GM19099 (cell line): Measurements from ENCODE around the gene CIC.

Source experiments
- POLR2A ChIP-seq: IDR thresholded peaks from 3 replicates; pipeline ENCODE4 v1.6.1; 2011; ENCODE audit warnings: low read depth; ENCODE audit not compliant: insufficient read length; ENCODE audit errors: extremely low read depth

CIC gene

DNA sequence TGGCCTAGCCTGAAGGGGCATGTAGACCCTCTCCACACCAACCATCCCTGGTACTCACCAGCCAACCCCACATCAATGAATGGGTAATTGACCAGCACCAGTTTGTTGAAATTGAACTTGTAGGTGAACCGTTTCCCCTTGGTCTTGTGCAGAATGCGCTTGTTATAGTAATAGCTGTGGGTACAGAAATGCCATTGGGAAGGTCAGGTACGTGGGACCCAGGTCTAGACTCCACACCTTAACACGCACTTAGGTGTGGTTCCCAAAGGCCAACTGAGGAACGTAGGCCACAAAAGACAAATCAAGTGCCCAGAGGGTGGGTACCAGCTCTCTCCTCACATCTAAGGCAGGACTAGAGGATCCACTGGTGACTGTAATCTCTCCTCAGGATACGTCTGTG lies 19.3 kb upstream of the CIC start:
- TF ChIP-seq POLR2A, result no peak

DNA sequence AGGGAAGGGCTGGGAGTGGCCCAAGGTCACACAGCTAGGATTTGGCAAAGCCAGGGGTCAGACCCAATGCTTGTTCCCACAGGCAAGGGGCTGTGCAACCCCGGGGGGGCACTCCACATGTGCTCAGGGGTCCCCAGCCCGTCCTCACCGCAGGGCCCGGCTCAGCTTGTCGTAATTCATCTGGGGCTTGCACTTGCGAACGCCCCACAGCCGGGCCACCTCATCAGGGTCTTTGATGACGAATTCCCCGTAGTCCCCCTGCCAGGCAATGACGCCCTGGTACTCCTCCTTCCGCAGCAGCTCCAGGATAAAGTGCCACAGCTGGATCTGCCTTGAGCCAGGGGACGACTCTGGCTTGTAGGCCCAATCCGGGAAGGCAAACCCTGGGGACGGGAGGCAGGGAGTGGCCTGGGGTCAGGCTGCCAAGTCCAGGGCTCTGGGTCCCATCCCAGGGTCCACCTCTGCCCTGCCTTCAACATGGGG lies 18.8 kb upstream of the CIC start:
- TF ChIP-seq POLR2A, result no peak

DNA sequence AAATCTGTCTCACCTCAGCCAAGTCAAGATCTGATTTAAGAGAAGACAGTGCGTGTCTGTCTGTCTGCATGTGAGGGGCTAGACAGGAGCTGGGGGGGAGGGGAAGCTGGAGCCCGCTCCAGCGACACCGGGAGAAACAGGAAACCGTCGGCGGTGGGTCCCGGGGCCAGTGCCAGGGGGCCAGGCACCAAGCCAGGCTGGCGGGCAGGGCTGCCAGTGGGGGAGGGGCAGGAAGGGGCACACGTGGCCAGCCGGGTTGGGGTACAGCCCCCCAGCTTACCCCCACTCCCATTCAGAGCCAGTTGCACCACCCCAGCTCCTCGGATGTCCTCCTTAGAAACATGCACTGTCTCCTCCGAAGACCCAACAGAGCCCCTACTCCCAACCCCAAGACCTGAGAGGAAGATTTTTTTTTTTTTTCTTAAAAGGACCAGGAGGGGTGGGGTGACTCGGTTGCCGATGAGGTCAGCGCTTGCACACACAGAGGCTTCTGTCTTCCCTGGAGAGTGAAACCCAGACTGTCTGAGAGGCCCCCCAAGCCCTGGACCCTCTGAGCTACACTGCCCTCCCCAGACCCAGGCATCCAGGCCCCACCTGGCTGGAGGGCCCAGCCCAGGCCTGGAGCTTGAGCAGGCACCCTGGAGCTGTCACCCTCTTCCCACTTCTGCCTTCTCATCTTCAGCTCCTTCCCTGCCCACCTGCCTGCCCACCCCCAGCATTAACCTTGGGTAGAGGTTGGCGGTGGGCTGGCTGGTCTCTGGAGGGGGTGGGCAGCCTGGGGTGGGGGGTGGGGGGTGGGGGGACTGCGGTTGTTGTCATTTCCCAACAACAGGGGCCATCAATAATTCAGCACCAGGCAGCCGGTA lies 18.2 kb upstream of the CIC start:
- no peak for TF ChIP-seq POLR2A

DNA sequence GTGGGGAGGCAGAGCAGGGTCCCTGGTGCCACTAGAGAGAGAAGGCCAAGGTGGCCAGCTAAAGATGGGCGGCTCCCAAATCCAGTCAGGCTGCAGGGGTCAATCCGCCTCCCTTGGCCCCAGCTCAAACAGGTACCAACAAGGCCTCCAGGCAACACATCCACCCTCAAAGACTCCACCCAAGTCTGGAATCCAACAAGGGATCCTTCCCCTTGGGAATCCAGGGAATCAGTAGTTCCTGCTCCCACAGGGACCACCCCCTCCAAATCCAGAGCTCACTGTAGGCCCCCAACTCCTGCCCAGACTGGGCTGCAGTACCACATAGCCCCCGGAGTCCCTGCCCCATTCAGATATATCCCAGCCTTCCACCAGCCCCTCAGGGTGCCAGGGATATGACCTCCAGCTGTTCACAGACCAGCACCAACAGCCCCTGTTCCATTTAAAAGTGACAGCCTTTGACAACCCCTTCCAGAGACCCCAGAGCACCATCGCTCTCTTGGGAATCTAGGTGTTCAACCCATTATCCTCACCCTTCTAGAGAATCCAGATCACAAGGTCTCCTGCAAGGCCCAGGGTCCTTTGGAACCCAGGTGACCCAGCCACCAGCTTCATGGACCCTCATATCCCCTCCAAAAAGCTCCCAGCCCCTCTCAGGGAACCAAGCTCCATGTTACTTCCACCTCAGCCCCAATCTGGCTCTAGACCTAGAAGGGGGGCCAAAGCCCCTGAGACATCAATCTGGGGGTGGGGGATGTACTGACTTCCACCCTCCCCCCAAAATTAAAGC lies 17.3 kb upstream of the CIC start:
- no peak for TF ChIP-seq POLR2A

DNA sequence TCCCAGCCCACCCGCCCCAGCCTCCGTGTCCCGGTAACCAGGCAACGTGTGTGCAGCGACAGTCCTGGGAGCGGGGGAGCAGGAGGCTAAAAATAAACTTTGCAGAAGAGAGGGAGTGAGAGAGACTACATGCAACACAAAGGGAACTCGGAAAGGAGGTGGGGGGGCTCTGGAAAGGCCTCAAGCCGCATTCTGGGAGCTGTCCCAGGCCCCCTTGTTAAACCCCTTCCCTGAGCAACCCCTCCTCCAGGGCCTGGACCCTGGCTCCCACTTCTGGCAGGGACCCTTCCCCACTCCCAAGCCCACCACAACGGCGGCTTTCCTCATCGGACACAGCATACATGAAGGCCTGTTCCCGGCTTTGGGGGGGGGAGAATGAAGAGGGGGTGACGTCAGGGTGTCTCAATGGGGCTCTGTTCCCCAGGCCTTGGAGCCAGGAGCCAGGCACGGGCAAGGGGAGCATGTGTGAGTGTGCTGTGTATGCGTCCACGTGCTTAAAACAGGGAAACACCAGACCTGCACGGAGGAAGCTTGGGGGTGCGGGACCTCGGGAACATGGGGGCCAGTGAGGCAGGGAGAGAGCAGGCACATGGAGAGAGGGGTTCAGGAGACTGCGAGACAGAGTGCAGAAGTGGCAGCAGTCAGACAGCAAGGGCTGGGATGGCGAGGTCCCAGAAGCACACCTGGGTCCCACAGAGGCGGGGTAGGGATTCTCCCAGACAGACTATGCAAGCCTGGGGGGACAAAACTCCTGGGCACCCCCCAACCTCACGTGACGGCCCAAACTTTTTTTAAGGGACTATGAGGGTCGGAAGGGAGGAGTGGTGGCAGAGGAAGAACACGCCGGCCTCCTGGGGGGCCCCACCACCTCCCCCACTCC lies 16.4 kb upstream of the CIC start:
- TF ChIP-seq POLR2A, result no peak

DNA sequence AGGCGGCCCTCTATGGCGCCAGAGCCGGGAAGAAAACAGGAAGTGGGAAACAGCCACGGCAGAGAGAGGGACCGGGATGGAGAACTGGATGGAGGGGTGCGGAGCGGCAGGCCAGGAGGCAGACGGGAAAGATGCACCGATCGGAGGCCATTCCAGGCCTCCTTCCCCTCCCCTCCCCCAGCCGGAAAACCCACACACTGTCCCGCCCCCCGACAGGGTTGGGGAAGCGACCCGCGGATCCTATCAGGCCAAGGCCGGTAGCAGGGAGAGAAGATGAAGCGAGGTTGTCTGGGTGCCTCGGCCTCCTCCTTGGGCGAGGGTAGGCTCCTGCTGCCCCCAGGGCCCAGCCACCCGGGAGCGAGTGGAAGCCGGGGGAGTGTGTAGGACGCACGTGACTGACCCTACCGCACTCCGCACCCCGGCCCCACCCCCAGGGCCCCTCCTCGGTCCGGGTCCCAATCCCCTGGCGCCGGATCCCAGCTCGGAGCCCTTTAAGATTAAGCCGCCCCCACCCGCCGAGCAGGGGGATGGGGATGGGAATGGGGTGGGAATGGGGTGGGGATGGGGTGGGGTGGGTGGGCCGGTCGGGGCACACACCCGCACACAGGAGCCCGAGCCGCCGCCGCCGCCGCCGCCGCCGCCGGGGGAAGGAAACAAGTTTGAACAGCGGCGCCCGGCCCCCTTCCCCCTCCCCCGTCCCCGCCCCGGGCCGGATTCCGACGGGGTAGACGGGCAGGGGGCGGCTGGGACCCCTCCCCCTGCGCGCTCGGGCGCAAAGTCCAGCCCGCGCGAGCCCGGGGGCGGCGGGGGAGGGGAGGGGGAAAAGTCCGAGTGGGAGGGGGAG lies 15.6 kb upstream of the CIC start:
- peak; percentile 46 for TF ChIP-seq POLR2A

DNA sequence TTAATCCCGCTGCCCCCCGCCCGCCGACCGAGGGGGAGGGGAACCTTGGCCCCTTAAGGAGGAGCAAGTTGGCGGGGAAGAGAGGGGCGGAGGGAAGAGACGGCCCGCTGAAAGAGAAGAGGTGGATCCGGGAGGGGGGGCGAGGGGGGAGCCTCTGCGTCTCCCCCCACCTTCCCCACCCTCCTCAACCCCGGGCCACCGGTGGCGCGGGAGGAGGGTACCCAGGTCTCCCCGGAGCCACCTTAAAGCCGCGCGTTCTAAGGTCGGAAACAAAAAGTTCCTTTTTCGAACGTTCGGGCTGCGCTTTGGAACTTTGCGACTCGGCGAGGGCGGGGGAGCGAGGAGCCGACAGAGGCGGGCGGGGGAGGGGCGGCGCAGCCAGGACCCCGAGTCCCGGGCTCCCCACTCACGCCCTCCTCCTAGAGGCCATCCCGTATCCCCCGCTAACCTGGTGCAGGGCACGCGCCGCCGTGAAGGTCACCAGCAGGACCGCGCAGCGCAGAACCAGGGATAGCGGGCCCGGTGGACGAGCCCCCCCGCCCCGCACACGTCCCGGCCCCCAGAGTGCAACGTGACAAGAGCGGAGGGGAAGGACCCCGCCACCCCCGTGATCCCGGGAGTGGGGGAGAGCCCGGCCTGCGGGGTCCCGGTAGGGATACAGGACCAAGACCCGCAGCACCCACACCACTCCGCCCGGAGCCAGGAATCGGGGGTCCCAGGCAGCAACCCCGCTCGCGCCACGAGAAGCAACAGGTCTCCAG lies 14.8 kb upstream of the CIC start:
- no peak for TF ChIP-seq POLR2A

DNA sequence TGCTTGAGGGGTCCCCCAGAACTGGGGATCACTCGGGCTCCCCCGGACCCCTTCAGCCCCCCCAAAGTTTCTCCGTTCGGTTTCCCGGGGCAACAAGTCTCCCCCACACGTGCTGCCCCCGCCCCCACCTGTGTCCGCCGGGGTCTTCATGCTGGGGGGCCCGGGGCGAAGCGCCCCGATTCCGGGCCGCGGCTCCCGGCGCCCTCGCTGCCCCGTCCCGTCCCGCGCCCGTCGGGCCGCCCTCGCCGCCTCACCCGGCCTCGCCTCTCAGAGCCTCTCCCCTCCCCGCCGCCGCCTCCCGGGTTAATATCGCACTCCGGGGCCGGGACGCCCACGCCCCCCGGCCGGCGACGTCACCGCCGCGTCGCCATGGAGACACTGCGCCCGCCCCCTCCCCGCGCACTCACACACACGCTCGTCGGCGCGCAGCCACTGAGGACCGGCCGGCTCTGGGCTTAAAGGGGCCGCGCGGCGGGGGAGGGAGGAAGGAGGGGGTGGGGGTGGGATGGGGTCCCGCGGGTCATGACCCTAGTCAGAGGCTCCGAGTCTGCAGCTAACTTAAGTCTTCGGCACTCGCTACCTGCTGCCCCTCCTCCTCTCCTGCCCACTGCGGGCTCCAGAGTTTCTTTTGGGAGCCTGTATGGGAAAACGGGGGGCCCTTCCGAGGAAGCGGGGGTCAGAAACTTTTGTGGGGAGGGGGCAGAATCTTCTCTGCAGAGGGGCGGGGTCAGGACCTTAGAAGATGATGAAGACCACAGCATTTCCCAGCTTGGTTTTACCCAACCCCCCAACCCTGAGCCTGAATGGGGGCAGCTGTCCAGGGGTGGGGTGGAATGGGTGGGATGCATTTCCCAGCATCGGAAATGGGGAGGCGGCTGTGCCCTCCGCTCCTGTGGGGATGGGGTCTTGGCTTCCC lies 13.9 kb upstream of the CIC start, which contains the start of gene ERF:
ERF (minus strand) TSS at position 279 of the 916 bp plus-strand sequence; CDS start at position 150, 129 bp downstream.
- peak; percentile 77 for TF ChIP-seq POLR2A

DNA sequence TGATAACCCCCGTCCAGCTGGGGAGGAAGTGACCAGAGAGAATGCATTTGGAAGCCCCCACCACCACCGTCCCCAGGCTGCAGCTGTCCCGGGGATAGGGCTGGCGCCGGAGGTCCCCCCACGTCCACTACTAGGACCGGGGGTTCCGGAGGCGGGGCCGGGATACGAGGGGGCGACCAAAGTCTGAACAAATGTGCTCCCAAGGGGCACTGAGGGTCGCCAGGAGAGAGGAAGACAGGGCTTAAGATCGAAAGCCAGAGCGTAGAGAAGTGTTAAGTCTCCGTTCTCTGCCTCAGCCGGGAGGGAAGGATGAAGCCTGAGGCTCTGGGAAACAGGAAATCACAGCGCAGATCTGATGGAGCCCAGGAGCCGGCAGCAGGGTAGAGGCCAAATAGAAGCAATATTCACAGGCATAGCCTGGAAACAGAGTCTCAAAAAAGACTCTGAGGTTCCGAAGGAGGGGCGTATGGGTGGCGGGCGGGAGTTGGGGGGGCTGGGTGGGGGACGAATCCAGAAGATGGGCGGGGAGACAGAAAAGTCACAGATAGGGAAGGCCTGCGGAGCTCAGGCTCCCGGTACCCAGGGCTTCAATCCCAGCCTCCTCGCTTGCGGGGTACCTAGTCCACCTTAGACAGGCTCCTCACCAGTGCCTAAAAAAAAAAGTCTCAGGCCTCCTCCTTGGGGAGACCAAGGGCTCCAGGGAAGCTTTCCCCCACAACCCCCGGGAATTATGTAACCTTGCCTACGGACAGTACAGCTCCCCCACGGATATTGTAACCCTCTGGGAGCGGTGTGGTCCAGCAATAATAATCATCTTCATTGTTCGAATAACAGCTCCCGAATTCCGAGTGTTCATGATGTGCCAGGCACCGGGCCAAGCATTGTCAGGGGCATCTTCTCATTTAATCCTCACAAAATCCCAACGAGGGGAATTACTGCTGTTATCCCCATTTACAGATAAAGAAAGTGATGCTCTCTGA lies 13.0 kb upstream of the CIC start:
- TF ChIP-seq POLR2A, result no peak

DNA sequence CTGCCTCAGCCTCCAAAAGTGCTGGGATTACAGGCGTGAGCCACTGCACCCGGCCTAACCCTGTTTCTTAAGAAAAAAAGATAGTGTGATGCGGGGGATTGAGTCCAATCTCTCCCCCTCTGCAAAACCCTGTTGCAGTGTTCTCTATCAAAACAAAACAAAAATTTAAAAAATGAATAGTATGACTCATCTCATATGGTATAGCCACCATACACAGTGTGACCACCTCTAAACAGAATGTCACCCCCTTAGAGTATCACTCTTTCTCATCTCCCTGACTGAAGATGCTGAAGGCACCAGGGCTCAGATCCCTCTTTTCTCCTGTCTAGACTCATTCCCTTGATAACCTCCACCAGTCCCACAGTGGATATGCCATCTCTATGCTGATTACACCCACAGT lies 7.3 kb upstream of the CIC start:
- TF ChIP-seq POLR2A, result no peak

DNA sequence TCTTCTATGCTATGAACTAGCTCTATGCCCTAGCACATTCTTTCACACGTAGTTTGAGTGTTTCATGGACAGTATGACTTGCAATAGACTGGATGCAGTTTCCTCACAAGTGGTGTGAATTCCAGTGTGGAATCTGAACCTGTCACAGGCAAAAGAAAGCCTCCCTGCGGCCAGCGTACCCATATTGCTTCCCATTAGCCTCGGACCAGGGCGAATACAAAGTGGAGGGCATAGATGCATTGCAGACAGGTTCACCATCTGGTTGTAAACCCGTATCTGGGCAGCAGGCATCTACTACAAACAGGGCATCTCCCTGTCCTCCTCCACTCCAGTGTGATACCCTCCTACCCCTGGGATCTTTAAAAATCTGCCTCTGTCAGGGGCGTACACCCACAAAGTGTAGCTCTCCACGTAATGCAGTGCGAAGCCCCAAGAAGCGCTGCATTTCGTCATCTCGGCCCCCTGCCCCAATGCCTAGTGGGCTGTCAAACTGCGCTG lies 1.4 kb upstream of the CIC start:
- no peak for TF ChIP-seq POLR2A

DNA sequence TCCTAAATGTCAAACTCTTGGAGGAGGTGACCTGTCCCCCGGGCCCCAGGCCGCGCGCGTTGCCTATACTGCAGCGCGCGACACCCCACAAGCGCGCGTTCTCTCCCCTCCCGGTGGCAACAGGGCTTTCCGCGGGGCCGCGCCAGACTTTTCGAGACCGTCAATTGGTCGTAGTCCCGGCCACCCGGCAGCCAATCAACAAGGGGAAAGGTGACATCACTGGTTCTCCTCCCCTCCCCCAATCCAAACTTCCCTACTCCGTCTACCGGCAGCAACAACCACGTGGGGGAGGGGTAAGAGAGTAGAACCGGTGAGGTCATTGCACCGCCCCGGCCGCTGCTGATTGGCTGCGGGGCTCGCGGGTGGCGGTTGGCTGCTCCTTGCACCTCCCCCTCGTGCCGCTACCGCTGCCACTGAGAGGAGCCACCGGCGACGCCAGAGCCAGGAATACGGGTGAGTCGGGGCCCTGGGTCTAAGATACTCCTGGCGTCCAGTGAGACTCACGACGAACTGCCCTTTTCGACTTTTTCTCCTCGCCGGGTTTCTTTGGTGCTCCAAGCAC lies 829 bp upstream of the CIC start:
- peak; percentile 66 for TF ChIP-seq POLR2A
